ENCODE data around the gene SLAMF9. TPM values are rescaled to one million over a fixed set of nuclear protein-coding genes. Genes with fewer than 3 reads are reported as not detected.

The SLAMF9 gene
- total RNA-seq, 3 donors from 2014 or later = not detected

DNA sequence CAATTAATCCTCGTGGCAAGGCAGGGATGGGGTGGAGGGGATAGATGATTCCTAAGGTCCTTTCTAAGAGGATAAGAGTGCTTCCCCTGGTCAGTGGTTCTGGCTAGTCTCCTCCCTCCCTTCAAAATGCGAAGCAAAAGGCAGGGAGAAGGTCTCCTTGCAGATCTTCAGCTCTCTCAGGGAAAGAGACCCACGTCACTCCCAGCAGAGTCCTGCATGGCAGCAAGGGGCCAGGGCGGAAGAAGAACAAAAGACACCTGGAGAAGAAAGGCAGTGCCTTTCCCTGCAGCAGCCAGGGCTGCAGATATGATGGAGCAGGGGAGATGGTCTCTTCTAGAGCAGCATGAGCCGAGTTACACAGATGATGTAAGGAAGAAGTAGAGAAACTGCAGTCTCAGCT is 29.6 kb upstream of the SLAMF9 start:
- Mint-ChIP-seq H3K9me3 (no peaks in the 10 kb centered on the region), H3K27me3 (ENCODE audit: low read depth) (peaks cover 30% of the 10 kb centered on the region), H3K4me1 (ENCODE audit: low read depth) (no peaks in the 10 kb centered on the region), H3K4me3 (no peak overlapping the region), H3K36me3 (ENCODE audit: insufficient read depth) (no peaks in the 10 kb centered on the region)
- ATAC-seq (no peak), DNase-seq (no peak)

GRCh38 chr1:159982280-159982679 is 28.2 kb upstream of the SLAMF9 start:
- Mint-ChIP-seq H3K36me3 (ENCODE audit: insufficient read depth) (no peaks in the 10 kb centered on the region), H3K4me1 (ENCODE audit: low read depth) (no peaks in the 10 kb centered on the region), H3K27me3 (ENCODE audit: low read depth) (peaks cover 26% of the 10 kb centered on the region), H3K4me3 (no peak overlapping the region), H3K9me3 (no peaks in the 10 kb centered on the region)
- DNase-seq = no peak
- no peak for ATAC-seq

- Mint-ChIP-seq H3K4me1 (ENCODE audit: low read depth) (no peaks in the 10 kb centered on the region), H3K9me3 (no peaks in the 10 kb centered on the region), H3K27me3 (ENCODE audit: low read depth) (peaks cover 31% of the 10 kb centered on the region), H3K36me3 (ENCODE audit: insufficient read depth) (no peaks in the 10 kb centered on the region), H3K4me3 (no peak overlapping the region)
- ATAC-seq (no peak), DNase-seq (no peak)
Measured at GRCh38 chr1:159981351-159982055, 27.5 kb upstream of the SLAMF9 start.

DNA sequence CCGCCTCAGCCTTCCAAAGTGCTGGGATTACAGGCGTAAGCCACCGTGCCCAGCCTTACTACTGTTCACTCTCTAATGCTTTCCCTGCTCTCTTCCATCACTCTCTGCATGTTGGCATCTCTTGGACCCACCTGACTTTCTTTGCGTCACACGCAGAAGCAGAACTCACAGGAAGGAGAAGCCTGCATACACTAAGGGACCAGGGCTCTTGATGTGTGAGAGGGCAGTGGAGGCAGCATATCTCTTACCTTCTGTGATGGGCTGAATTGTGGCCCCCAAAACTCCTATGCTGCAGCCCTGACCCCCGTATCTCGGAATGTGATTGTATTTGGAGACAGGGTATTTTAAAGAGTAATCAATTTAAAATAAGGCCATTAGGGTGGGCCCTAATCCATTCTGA is 26.7 kb upstream of the SLAMF9 start:
- H3K27me3 Mint-ChIP-seq (ENCODE audit: low read depth) = peaks cover 31% of the 10 kb centered on the region
- no peaks in the 10 kb centered on the region for H3K36me3 Mint-ChIP-seq (ENCODE audit: insufficient read depth)
- no peak overlapping the region for H3K4me3 Mint-ChIP-seq
- ATAC-seq (no peak), DNase-seq (no peak)
- no peaks in the 10 kb centered on the region for H3K9me3 Mint-ChIP-seq
- H3K4me1 Mint-ChIP-seq (ENCODE audit: low read depth) = no peaks in the 10 kb centered on the region

DNA sequence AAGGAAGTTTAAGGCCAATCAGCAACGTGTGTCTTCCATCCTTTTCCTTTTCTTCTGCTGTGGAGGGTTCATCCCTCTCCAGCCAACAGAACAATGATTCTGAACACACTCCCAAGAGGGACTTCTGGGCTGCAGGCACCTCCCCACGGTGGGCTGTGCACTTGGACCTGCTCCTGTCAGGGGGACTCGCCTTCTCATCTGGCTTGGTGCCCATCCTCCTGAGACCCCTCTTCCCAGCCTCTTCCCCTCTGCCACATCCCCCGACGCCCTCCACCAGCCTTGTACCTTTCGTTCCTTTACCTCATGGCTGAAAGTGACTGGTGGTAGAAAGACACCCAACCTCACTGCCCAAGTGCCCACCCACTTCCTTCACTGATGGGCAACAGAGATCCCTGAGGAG is 26.0 kb upstream of the SLAMF9 start:
- Mint-ChIP-seq H3K36me3 (ENCODE audit: insufficient read depth) (no peaks in the 10 kb centered on the region), H3K4me3 (no peak overlapping the region), H3K9me3 (no peaks in the 10 kb centered on the region), H3K4me1 (ENCODE audit: low read depth) (no peaks in the 10 kb centered on the region), H3K27me3 (ENCODE audit: low read depth) (peaks cover 28% of the 10 kb centered on the region)
- DNase-seq = no peak
- no peak for ATAC-seq

DNA sequence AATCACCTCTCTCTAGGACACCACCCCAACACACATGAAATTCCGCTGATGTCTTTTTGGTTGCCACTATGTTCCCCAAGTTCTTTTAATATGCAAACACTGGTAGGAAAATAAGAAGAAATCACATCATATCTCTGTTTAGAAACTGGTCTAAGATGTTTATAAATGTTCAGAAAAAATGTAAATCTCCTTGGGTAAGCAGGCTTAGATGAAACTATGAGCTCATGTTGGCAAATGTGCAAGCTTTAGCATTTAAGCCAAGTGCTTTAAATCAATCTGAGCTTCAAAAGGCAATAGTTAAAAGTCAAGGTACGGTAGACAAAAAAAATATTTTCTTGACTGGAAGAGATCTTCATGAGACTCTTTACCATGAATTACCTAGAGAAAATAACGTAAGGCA is 25.2 kb upstream of the SLAMF9 start:
- no peak overlapping the region for H3K4me3 Mint-ChIP-seq
- DNase-seq (no peak), ATAC-seq (no peak)
- H3K36me3 Mint-ChIP-seq (ENCODE audit: insufficient read depth) = no peaks in the 10 kb centered on the region
- peaks cover 25% of the 10 kb centered on the region for H3K27me3 Mint-ChIP-seq (ENCODE audit: low read depth)
- no peaks in the 10 kb centered on the region for H3K9me3 Mint-ChIP-seq
- no peaks in the 10 kb centered on the region for H3K4me1 Mint-ChIP-seq (ENCODE audit: low read depth)

- Mint-ChIP-seq H3K4me3 (no peak overlapping the region), H3K4me1 (ENCODE audit: low read depth) (no peaks in the 10 kb centered on the region), H3K36me3 (ENCODE audit: insufficient read depth) (no peaks in the 10 kb centered on the region), H3K9me3 (no peaks in the 10 kb centered on the region), H3K27me3 (ENCODE audit: low read depth) (peaks cover 21% of the 10 kb centered on the region)
- ATAC-seq (no peak), DNase-seq (no peak)
Measured at GRCh38 chr1:159978107-159978398, 24.0 kb upstream of the SLAMF9 start.

DNA sequence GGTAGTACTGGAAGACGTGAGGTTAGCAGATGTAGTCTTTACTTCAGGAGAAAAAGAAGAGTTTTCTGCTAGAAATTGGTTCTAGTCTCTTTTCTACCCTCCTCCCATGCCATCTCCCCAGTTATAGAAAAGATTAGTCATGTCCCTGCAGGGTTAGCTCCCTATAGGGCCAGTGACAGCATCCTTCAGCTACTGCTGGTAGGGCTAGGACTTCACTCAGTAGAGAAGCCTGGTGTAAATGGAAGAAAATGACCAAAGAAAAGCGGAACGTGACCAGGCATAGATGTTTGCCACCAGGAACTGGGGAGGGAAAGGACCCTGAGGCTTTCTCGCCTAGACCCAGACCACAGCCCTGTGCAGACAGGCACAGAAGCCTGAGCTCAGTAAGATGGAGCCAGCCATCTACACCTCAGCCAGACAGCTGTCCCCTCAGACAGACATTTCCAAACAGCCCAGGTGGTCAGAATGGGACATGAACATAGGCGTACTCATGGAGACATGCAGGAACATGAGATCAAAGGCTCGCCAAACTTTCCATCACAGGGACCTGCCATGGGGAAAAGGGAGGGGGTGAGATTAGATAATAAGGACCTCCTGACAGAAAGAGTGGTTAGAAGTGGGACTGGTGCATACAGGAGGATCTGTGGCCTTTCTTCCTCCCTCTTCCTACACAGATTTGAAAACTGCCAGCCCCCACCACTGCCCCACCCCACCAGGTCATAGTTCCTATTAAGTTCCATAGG is 23.5 kb upstream of the SLAMF9 start:
- no peak overlapping the region for H3K4me3 Mint-ChIP-seq
- no peak for DNase-seq
- no peaks in the 10 kb centered on the region for H3K4me1 Mint-ChIP-seq (ENCODE audit: low read depth)
- no peaks in the 10 kb centered on the region for H3K36me3 Mint-ChIP-seq (ENCODE audit: insufficient read depth)
- peaks cover 21% of the 10 kb centered on the region for H3K27me3 Mint-ChIP-seq (ENCODE audit: low read depth)
- ATAC-seq = no peak
- H3K9me3 Mint-ChIP-seq = no peaks in the 10 kb centered on the region

- H3K36me3 Mint-ChIP-seq (ENCODE audit: insufficient read depth) = no peaks in the 10 kb centered on the region
- ATAC-seq (no peak), DNase-seq (no peak)
- peaks cover 11% of the 10 kb centered on the region for H3K27me3 Mint-ChIP-seq (ENCODE audit: low read depth)
- no peaks in the 10 kb centered on the region for H3K9me3 Mint-ChIP-seq
- H3K4me1 Mint-ChIP-seq (ENCODE audit: low read depth) = no peaks in the 10 kb centered on the region
- no peak overlapping the region for H3K4me3 Mint-ChIP-seq
Measured at GRCh38 chr1:159974350-159974965, 20.4 kb upstream of the SLAMF9 start.

DNA sequence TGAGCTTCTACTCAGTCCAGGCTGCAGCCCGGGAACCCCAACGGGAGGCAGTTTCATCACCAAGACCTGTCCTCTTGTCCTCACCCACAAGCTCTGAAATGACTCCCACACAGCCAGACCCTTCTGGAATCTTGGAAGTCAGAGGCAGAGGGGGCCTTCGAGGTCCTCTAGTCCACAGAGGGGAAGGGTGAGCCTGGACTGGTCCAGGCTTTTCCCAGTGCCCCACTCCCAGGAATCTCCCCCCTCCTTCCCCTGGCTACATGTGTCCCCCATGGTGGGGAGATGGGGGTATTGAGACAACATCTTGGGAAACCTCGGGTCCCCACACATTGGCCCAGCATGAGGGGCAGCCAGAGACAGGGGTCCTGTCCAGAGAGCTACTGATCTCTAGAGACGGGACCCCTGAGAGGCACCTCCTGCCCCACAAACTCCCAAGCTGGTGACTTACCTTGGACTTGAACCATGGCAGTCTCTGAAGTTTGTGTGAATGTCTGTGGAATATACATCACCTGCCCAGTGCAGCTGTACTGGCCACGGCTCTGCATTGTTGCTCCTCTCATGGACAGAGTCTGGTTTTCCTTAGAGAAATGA is 19.4 kb upstream of the SLAMF9 start:
- Mint-ChIP-seq H3K4me1 (ENCODE audit: low read depth) (no peaks in the 10 kb centered on the region), H3K27me3 (ENCODE audit: low read depth) (peaks cover 14% of the 10 kb centered on the region), H3K9me3 (no peaks in the 10 kb centered on the region), H3K36me3 (ENCODE audit: insufficient read depth) (no peaks in the 10 kb centered on the region), H3K4me3 (no peak overlapping the region)
- ATAC-seq (no peak), DNase-seq (no peak)

DNA sequence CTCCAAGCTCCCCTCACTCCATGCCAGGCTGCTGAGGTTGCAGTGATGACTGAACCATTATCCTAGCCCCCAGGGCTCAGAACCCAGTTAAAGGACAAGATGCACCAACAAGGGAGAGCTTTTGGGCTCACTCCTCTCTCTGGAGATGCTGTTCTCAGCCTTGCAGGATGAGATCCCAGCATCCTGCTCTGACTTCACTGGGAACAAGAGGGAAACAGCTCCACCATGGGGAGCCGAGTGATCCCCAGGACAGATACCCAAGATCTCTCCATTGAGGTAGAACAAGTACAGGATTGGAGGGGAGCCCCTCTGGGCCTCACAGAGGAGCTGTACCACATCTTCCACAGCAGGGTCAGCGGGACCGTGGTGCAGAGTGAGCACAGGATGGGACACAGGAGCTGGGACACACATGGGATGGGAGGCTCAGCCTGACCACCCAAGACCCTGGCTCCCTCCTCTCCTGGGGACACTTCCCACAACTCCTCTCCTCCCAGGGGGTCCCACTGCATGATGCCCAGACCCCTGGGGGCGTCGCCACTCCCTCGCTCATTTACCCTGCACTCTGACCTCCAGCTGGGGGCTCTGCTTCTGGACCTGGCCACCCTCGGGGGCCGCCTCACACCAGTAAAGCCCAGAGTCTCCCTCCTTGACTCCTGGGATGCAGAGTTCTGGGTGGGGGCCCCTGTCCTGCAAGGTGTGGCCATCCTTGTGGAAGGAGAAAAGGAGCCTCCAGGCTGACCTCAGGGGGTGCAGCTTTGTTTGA is 18.6 kb upstream of the SLAMF9 start:
- DNase-seq (no peak), ATAC-seq (no peak)
- no peaks in the 10 kb centered on the region for H3K4me1 Mint-ChIP-seq (ENCODE audit: low read depth)
- H3K4me3 Mint-ChIP-seq = no peak overlapping the region
- peaks cover 20% of the 10 kb centered on the region for H3K27me3 Mint-ChIP-seq (ENCODE audit: low read depth)
- H3K9me3 Mint-ChIP-seq = no peaks in the 10 kb centered on the region
- H3K36me3 Mint-ChIP-seq (ENCODE audit: insufficient read depth) = no peaks in the 10 kb centered on the region

DNA sequence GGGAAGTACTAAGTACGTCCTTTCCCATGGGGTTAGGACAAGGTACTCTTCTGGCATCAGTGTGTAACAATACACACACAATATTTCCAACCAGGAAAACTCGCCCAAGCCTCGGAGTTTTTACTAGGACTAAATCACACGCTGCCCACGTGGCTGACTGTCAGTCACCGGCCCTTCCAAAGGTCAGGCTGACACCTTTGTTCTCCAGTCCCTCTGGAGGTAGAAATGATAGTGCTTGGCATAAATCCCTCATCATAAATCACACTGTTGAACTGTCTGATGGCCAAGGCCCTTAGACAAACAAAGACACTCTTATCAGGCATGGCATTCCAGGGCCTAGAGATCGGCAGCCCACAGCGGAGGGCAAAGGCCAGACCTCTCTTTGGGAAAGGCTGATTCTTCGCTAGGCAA is 16.9 kb upstream of the SLAMF9 start:
- Mint-ChIP-seq H3K4me1 (ENCODE audit: low read depth) (no peaks in the 10 kb centered on the region), H3K4me3 (no peak overlapping the region), H3K36me3 (ENCODE audit: insufficient read depth) (no peaks in the 10 kb centered on the region), H3K9me3 (no peaks in the 10 kb centered on the region), H3K27me3 (ENCODE audit: low read depth) (peaks cover 15% of the 10 kb centered on the region)
- DNase-seq = no peak
- no peak for ATAC-seq

DNA sequence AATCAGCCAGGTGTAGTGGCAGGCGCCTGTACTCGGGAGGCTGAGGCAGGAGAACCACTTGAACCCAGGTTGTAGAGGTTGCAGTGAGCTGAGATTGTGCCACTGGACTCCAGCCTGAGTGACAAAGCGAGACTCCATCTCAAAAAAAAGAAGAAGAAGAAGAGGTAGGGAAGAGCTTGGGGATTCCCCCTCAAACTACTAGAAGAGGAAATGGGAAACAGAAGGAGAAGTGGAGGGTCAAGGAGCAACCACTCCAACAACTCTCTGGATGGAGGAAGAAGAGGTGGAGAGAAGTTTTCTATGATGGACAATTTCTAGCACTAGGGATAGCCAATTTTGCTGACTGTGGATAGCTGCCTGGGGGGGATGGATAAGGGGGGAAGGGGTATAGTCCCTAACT is 14.9 kb upstream of the SLAMF9 start:
- Mint-ChIP-seq H3K9me3 (no peaks in the 10 kb centered on the region), H3K4me3 (no peak overlapping the region), H3K4me1 (ENCODE audit: low read depth) (no peaks in the 10 kb centered on the region), H3K27me3 (ENCODE audit: low read depth) (peaks cover 15% of the 10 kb centered on the region), H3K36me3 (ENCODE audit: insufficient read depth) (no peaks in the 10 kb centered on the region)
- DNase-seq (no peak), ATAC-seq (no peak)

GRCh38 chr1:159965263-159965662 is 11.2 kb upstream of the SLAMF9 start:
- Mint-ChIP-seq H3K4me1 (ENCODE audit: low read depth) (no peaks in the 10 kb centered on the region), H3K27me3 (ENCODE audit: low read depth) (peaks cover 16% of the 10 kb centered on the region), H3K36me3 (ENCODE audit: insufficient read depth) (no peaks in the 10 kb centered on the region), H3K9me3 (no peaks in the 10 kb centered on the region), H3K4me3 (no peak overlapping the region)
- DNase-seq = no peak
- no peak for ATAC-seq
